Measurements from ENCODE around the gene INTS7.
"Not testable (repeated sequence)": the region's sequence is repeated elsewhere in the genome, so short reads cannot be mapped to it uniquely, and the experiment has no call there.

The INTS7 gene

DNA sequence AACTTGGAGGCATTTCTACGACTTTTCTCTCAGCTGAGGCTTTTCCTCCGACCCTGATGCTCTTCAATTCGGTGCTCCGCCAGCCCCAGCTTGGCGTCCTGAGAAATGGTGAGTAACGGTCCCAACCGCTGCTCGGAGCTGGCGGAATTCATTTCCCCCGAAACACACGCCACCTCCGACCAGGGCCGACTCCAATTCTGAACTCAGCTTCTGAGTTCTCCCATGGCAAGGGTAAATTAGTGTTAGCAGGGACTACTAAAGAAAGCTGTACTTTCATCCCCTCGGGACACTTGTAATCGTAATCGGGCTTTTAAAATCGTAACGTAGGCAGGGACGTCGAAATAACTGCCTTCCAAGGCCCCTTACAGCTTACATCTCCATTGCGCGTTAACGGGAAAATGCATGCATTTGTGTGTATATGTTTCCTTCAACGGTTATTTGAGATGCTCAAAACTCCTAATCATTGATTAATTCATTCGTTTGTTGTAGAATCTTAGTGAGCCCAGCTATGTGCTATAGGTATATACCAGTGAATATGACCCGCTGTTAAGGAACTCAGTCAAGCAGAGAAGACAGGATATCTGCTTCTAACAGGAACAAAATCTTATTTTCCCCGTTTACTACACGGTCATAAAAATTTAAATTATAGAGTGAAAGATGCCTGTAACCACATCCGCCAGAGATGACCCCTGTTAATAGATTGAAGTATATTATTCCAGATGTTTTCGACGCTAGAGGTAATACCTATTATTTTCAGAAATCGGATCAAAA, 663 bp upstream of the INTS7 start:
- DNase-seq (ENCODE audit: low read depth) = no peak

DNA sequence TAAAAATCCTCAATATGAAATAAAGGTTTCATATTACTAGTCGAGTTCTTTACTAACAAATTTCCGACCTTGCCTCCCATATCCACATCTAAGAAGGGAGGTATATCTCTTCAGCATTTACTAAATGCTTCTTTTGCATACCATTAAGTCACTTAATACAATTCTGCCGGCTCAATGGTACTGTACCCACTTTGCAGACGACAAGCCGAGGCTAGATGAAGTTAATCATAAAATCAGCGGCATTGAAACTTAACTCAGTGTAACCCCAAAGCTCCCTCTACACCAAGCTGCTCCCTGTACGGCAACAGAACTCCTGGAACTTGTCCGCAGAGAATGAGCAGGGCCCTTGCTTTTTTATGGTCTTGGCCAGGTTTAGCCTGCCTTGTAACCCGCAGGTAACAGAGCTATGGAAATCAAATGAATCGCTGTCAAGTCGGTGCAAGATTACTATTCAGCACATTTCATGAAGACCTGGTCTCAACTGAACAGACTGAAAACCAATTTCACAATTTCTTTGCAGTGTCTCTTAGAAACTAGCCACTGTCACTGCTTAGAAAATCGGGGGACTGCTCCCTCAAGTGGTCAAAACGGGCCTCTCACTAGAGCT, 738 bp downstream of the INTS7 start:
- no peak for DNase-seq (ENCODE audit: low read depth)

DNA sequence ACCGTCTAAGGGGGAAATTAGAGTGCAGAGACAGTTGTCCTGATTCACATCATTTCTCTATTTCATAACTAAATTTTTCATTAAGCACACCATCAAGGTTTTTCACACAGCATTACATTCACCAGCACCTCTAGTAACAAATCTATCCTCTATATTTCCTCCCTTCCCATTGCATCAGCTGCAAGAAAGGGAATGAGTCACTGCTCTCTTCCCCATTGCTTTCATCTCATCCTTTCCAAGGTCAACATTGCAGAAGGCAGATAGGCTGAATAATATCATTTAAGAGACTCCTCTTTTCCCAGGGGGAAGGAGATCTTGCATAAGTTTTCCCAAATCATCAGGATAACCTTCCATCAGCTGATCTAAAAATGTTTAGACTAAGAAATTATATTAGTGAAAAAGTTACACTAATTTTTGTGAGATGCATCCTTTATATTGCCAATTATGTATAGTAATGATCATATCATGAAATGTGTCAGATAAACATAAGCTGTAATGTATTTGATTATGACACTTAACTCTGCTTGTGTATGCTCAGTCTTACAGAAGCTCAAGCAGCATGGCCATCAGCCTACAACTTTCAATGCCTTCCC, 4.3 kb downstream of the INTS7 start:
- no peak for DNase-seq (ENCODE audit: low read depth)

DNA sequence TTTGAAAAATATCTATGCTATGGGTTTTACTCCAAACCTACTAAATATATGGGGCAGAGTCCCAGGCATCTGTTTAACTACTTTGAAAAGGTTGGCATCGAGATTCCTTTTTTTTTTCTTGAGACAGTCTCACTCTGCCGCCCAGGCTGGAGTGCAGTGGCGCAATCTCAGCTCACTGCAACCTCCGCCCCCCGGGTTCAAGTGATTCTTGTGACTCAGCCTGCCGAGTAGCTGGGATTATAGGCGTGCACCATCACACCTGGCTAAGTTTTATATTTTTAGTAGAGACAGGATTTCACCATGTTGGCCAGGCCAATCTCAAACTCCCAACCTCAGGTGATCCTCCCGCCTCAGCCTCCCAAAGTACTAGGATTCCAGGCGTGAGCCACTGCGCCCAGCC, 7.6 kb downstream of the INTS7 start:
- not testable (repeated sequence) for DNase-seq (ENCODE audit: low read depth)

DNA sequence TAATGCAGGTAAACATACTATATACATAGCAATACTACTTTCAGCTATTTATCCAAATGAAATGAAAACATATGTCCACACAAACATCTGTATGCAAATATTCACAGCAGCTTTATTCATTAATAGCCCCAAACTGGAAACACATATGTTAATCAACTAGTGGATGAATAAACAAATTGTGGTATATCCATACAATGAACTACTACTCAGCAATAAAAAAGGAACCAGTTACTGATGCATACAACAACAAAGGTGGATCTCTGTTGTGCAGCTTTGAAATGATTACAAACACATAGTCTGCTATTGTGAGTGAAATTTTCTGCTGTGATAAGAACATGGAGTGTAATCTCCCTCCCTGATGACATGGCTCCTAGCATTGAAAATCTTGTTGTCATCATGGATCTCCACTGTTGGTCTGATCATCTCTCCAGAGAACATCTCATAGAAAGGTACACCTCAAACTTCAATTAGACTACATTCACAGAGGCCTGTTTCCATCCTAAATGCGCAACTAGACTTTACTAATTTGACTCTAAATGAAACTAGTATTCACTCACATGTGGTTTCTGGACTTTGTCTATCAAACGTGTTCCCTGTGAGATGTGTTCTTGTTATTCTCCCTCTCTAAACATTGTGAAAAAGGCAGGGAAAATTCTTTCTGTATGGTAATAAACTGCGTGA, 10.7 kb downstream of the INTS7 start:
- DNase-seq (ENCODE audit: low read depth) = no peak

DNA sequence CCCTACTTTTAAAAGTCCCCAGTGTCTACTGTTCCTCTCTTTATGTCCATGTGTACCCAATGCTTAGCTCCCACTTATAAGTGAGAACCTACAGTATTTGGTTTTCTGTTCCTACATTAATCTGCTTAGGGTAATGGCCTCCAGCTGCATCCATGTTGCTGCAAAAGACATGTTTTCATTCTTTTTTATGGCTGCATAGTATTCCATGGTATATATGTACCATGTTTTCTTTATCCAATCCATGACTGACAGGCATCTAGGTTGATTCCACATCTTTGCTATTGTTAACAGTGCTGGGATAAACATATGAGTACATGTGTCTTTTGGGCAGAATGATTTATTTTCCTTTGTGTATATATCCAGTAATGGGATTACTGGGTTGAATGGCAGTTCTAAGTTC, 12.4 kb downstream of the INTS7 start:
- DNase-seq (ENCODE audit: low read depth) = not testable (repeated sequence)

DNA sequence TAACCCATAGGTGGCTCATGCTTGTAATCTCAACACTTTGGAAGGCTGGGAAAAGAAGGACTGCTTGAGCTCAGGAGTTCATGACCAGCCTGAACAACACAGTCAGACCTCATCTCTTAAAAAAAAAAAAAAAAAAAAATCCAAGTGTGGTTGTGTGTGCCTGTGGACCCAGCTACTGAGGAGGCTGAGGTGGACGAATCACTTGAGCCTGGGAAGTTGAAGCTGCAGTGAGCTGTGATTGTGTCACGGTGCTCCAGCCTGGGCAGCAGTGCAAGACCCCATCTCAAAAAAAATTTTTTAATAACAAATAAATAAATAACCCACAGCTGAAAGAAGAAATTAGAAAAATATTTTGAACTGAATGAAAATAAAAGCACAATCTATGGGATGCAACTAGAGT, 13.8 kb downstream of the INTS7 start:
- DNase-seq (ENCODE audit: low read depth) = no peak

DNA sequence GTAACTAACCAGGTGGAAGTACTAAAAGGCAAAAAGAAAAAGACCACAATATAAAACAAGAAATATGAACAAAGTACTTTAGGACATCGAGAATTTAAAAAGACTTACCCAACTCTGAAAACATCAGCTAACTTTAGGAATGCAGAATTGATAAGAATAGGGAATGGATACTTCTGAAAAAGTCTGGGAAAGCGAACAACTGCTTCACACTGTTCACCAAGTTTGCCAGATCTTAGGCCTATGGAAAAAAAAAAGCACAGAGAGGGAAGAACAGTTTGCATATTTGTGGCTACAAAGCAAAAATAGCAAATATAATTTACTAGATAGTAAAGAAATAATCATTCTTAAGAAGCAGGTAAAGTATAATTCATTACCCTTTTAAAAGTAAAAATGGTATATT, 14.4 kb downstream of the INTS7 start:
- no peak for DNase-seq (ENCODE audit: low read depth)

DNA sequence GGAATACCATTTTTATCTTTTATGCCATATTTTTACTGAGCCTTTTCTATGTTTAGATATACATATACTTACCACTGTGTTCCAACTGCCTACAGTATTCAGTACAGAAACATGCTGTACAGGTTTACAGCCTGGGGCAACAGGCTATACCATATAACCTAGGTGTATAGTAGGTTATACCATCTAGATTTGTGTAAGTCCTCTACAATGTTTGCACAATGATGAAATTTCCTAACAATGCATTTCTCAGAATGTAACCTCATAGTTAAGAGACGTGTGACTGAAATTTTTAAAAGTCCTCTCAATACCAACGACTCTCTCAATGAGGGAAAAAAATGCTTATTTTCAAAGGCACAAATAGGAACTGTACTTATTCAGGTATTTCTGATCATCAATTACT, 21.7 kb downstream of the INTS7 start:
- no peak for DNase-seq (ENCODE audit: low read depth)

DNA sequence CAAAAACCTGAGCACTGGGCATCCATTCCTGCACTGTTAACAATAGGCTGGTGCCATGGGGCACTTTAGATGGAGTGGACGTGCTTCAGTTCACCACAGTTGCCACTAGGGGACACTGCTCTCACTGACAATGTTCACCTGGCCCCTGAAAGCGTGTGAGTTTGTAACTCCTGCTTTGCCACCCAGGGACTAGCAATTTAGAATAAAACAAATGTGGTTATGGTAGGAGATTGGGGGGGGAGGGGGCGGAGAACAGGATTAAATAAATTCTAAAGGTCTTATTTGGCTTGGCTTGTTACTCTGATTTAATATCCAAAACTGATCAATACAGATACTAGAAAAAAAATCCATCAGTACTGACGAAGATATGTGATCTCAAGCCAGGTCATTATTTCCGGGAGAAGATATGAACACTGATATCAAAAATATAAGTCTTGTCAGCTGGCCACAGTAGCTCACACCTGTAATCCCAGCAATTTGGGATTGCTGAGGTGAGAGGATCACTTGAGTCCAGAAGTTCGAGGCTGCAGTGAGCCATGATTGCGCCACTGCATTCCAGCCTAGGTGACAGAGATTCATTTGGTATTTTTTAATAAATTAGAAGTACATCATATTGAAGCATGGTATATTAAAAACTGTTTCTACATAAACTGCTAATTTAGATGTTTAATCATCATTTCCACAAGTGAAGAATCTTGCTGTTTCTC, 23.2 kb downstream of the INTS7 start:
- peak; percentile 38 for DNase-seq (ENCODE audit: low read depth)

DNA sequence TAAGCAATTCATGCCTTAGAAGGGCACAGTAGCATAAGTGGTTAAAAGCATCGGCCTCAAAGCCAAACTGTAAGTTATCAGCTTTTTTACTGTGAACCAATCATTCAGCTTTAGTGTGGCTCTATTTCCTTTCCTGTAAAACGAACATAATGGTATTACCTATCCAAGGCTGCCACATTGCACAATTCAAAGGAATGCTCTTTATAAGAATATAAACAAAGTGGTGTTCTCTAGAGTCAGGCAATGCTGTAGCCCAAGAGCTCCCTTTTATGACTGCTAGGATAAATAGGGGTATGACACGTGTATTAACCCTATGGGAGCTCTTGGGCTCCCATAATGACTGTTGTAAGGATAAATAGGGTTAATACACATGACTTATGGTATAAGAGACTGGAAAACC, 25.4 kb downstream of the INTS7 start:
- no peak for DNase-seq (ENCODE audit: low read depth)

DNA sequence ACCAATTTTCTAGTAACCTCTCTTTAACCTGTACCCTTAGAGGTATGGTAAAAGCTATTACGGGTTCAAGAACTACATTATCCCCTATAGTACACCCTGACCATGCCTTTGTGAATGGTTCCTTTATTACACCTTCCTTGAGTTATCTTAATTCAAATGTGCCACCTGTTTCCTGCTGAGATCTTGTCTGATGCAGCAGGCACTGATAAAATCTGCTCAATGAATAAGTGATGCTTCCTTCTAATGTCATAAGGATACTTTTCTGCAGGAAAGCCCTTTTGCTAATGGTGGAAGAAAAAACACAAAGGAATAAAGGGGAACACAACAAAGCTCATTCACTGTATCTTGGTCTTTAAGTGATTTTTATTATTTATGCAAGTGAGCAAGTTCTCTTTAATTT, 25.8 kb downstream of the INTS7 start:
- DNase-seq (ENCODE audit: low read depth) = no peak

DNA sequence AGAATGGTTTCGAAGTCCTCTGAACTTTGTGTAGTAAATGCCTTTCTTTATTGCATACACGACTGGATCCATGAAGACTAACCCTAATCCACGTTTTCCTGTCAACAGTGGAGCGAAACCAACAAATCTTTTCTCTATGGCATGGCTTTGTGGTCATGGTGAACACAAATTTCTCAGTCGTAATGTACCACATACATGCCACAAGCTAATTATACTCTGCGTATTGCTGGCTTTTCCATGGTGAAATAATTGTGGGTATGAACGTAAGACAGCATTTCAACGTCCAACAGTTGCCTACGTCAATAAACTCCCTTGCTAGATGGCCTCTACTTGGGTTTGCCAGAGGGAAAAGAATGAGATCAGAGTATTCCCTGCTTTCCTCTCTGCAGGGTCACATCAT, 27.5 kb downstream of the INTS7 start:
- DNase-seq (ENCODE audit: low read depth) = no peak

DNA sequence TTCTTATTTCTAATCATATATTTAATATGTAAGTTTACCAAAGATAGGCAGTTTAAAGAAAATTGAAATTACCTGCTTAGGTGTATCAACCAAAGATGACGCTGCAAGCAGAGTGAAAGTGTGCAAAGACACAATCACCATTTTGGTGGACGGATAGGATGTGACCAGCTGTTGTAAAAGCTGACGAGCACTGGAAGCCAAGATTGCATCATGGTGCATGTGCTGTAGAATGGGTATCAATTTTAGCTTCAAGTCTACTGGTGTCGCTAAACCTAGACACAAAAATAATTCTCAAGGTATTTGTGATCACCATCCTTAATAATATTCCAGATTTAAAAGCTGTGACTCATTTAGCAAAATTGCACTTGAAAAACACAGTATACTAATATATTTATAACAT, 28.2 kb downstream of the INTS7 start:
- no peak for DNase-seq (ENCODE audit: low read depth)

DNA sequence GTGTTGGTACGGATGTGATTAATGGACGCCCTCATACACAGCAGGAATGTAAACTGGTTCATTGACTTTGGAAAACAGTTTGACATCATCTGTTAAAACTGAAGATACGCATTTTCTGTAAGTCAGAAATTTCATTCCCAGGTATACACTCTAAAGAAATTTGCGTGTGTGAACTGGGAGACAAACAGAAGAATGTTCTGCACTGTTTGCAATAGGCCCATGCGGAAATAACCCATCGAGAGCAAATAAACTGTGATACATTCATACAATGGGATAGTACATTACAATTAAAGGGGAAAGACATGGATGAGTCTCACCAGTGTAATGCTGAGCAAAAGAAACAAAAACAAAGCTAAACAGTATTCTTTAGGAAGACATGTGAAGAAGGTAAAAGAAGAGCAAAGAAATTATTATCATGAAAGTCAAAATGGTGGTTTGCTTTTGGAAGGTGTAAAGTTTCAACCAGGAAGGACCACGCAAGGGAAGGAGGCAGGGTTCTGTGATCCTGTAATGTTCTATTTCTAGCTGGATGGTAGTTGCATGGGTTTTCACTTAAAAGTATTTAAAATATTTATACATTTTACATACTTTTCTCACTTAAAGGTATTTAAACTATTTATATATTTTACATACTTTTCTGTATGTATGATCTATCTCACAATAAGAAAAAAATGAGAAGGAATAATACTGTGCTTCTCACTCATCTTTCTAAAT, 30.3 kb downstream of the INTS7 start:
- DNase-seq (ENCODE audit: low read depth) = no peak

DNA sequence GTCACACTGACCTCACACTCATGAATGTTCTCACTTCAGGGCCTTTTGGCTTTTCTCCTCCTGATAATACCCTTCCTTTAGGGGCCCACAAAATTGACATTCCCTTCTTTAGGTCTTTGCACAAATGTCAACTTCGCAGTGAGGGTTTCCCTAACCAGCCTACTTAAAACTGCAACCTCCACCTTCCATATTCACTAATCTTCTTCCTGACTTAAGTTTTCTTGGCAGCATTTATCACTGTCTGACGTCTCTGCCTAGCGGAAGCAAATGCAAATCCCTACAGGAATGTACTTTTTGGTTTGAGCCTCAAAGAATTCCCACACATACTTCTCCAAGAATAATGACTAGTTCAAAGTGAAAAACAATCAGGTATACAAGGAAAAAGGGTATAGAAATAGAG, 32.8 kb downstream of the INTS7 start:
- DNase-seq (ENCODE audit: low read depth) = no peak

DNA sequence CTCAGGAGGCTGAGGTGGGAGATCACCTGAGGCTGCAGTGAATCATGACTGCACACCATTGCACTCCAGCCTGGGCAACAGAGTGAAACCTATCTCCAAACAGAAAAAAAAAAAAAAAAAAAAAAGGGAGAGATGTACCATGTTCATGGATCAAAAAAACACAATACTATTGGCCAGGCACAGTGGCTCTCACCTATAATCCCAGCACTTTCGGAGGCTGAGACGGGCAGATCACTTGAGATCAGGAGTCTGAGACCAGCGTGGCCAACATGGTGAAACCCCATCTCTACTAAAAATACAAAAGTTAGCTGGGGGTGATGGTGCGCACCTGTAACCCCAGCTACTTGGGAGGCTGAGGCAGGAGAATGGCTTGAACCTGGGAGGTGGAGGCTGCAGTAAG, 37.9 kb downstream of the INTS7 start:
- DNase-seq (ENCODE audit: low read depth) = not testable (repeated sequence)

DNA sequence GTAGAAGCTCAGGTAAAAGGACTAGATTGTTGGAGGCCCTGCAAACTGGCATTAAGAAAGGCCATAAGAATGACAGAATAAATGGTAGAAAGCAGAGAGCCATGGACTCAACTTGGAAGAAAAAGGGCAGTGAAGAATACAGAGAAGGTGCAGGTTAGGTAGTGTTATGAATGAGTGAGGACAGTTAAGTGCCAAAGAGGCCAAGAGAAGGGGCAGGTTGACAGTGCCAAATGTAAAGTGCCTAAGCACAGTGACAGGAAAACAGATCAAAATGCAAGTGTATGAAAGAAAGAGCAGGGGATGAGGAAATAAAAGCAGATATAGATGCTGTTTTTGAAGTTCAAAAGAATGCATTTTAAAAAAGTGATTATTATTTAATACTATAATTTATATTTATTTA, 43.7 kb downstream of the INTS7 start:
- no peak for DNase-seq (ENCODE audit: low read depth)

DNA sequence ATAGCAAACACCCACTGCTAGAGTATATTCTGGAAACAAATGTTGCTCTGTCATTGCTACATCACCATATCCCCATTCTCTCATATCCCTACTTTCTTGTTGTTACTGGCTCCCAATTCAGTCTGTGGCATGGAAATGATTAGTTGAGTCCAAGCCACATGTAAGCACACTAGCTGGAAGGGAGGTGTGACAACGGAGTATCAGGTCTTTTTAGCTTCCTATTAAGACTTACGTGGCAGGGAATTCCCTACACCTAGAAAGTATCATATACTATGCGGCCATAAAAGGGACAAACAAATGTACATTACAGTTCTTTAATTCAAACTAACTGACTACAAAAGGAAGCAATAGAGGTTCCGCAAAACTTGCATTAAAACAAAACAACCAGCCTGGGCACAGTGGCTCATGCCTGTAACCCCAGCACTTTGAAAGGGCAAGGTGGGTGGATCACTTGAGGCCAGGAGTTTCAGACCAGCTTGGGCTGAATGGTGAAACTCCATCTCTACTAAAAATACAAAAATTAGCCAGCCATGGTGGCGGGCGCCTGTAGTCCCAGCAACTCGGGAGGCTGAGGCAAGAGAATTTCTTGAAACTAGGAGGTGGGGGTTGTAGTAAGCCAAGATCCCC, 48.6 kb downstream of the INTS7 start:
- no peak for DNase-seq (ENCODE audit: low read depth)

DNA sequence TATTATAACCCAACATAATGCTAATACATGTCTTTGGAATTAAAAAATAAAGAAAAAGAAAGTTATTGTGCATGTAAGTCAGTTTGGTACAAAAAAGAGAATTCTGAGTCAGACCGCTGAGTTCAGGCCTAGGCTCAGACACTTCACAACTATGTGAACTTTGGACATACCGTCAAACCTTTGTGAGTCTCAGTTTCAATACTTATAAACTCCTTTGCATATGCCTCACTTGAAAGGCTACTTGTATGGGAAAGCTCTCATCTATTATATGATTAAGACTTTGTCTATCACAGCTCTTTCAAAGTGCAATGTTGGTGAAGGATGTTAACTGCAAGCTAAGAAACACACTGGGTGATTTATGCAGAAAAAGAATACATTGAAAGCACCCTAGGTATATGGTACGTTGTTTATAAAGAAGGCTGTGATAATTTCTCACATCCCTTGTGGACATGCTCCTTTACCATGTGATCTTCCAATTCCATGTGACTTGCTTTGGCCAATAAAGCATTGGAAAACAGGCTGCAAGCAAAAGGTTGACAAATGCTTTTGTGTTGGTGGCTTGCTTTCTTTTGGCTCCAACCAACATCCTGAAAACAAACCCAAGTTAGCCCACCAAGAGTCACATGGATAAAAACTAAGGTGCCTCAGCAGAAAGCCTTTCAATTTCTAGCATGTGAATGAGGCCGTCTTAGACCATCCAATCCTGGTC, 49.6 kb downstream of the INTS7 start:
- no peak for DNase-seq (ENCODE audit: low read depth)

DNA sequence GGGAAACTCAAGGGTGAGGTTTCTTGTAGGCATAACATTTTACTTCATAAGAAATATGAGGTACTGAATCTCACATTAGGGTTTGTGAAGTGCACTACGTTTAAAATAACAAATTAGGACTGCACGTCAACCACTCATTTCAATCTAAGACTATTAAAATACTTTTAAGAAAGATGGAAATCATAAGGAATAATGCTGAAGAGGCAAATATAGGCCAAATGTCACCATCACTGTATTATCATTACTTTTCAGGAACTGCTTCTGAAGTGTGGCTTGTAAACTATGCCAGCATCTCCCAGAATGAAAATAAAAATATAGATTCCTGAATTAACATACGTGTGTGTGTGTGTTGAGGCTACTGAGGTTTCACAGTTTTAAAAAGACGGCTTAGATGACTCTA, 56.8 kb downstream of the INTS7 start:
- no peak for DNase-seq (ENCODE audit: low read depth)

Data from stimulated activated CD8-positive, alpha-beta memory T cell treated with anti-CD3 and anti-CD28 coated beads, Interleukin-15, amount 100 ng/mL, for 1 hour (primary cell).